ENCODE results near the gene UCN.
A peak's percentile ranks its signal among the peaks of the same experiment; 100 is the strongest.
"Not testable (repeated sequence)": the region's sequence is repeated elsewhere in the genome, so short reads cannot be mapped to it uniquely, and the experiment has no call there.

UCN gene

DNA sequence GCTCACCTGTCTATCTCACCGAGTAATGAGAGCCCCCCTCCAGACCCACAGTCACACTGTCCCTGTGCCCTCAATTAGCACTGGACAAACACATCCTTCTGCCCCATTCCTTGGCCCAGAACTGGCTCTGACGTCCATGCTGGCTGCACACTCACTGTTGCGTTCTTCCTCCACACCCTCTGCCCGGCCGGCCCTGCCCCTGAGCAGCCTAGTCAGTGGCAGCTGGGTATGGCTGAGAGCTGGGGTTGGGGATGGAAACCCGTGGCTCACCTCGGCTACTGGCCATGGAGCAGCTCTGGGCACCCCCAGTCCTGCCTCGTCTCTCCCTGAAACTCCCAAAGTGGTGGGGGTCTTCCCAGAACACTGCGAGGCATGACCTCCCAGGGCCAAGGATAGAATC, 6.5 kb upstream of the UCN start:
- DNase-seq (ENCODE audit: low spot score), result no peak

DNA sequence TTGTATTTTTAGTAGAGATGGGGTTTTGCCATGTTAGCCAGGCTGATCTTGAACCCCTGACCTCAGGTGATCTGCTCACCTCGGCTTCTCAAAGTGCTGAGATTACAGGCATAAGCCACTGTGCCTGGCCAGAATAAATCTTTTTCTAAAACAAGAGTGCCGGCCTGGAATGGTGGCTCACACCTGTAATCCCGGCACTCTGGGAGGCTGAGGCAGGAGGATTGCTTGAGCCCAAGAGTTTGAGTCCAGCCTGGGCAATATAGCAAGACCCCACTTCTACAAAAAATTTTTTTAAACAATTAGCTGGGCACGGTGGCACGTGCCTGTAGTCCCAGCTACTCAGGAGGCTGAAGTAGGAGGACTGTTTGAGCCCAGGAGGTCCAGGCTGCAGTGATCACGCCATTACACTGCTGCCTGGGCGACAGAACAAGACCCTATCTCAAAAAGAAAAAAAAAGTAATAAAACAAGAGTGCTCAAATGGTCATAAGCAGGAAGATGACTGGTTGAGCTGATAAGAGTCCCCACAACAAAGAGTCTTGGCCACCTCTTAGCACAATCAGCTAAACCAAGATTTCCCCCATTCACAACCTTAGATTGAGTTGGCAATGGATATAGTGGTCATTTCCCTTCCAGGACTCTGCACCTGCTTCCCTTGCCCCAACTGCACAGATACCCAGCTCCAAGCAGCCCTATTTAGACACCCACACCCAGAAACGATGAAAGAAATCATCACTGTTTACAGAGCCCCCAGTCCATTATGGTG, 5.8 kb upstream of the UCN start:
- DNase-seq (ENCODE audit: low spot score), result no peak

DNA sequence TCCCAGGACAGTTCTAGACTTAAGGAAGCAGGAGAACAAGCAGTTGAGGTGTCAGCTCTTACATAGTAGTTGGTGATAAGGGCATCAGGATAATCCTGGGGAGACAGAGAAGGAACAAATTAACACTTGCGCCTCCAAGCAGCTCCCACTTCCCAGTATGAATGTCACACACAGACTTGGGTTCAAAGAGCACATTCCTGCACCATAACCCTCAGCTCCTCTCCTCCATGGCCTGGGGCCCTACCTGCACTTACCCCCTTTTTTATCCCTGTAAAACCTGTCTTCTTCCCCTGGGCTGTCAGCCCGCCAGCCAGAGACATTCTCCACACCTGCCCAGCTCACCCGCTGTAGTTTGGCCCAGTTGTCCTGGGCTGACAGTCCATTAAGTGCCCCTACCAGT, 3.9 kb upstream of the UCN start:
- no peak for DNase-seq (ENCODE audit: low spot score)

DNA sequence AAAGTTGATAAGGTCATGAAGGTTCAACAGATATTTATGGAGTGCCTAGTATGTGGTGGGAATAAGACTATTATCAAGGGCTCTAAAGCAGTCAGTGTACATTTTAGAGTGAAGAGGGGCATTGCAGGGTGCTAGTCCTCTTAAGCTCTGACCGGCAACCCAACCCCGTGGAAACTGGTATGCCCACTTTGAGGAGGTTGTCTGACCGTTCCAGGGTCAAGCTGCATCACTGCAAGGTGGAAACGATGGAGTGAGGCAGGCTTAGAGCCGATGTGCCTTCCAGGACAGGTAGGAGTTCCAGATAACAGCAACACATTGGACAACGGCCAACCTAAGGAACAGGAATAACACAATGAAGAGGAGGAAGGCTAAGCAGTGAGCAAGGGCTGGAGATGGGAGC, 1.4 kb upstream of the UCN start:
- no peak for DNase-seq (ENCODE audit: low spot score)

DNA sequence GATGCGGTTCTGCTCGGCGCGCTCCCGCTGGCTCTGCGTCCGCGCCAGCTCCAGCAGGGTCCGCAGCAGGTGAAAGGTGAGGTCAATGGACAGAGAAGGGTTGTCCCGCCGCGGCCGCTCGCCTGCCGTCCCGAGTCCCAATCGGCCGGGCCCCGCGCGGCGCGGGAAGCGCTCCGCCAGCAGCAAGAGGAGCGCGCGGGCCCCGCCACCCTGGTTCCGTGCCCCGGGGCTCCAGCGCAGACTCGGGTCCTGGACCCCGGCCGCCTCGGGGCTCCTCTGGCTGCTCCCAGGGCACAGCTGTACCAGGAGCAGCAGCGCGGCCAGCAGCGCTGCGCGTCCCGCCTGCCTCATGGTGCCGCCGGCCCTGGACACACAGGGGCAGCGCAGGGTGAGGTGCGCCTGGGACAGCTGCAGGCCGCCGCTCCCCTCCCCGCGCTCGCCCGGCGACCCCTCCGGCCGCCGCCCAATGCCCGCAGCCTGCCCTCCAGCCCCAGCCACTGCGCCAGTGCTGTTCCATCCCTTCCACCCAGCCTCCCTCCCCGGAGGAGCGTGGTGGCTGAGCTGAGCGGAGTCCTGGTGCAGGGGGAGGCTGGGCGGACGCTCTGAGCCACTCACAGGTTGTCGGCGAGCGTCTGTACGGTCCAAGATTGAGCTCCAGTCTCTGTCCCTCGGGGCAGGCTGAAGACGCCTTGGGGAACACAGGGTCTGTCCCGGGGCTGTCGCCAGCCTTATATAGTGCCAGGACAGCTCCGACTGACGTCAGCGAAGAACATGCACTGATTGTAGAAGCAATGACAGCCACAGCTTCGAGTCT, 493 bp downstream of the UCN start:
- DNase-seq (ENCODE audit: low spot score), result no peak

DNA sequence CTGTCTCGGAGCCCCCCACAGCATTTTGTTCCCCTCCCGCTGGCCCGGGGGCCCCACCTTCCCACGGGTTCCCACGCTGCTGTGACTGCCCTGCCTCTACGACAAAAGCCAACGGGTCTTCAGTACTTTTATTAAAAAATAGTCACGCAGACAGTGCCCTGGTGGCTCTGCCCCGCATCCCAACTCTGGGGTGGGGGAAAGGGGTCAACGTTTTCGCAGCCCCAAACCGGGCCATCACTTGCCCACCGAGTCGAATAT, 1.0 kb downstream of the UCN start:
- no peak for DNase-seq (ENCODE audit: low spot score)

DNA sequence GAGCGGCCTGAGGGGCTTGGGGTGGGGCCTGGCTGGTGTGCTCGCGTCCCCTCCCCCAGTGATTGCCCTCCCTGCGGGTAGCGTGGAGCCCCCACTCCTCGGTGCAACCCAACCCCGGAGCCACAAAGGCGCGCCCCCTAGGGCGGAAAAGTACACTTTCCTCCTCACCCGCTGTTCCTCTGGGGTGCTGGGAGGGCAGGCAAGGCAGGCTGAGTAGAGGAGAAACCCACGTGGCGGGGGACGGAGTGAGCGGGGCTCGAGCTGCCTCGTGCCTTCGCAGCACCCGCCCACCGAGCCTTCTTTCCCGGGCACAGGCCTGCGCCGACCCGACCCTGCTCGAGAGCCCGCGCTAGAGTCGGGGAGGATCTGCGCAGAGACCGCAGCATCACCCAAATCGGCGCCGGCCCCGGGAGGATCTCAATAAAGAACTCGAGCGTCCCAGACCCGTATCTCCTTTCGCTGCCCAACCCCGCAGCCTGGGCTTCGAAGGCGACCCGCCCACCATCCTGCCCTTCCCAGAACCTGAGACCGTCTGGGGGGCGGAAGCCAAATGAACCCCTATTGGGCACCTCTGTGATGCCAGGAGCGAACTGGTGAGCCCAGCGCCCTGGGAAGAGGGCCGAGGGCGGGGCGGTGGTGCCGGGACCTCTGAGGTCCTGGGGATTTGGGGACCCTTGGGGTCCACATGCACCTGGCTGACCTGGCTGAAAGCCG, 1.5 kb downstream of the UCN start:
- peak; percentile 5 for DNase-seq (ENCODE audit: low spot score)

DNA sequence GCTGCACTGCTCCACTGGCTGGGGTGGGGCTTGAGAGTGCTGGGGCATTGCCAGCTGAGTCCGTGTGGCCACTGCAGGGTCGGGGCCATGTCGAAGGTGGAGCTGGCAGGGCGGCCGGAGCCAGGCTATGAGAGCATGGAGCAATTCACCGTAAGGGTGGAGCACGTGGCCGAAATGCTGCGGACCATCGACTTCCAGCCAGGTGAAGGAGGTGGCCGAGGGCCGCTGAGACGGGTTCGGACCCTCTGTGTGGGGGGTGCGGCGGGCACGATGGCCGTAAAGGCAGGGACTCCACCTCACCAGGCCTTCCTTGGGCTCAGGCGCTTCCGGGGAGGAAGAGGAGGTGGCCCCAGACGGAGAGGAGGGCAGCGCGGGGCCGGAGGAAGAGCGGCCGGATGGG, 2.1 kb downstream of the UCN start:
- DNase-seq (ENCODE audit: low spot score), result no peak

DNA sequence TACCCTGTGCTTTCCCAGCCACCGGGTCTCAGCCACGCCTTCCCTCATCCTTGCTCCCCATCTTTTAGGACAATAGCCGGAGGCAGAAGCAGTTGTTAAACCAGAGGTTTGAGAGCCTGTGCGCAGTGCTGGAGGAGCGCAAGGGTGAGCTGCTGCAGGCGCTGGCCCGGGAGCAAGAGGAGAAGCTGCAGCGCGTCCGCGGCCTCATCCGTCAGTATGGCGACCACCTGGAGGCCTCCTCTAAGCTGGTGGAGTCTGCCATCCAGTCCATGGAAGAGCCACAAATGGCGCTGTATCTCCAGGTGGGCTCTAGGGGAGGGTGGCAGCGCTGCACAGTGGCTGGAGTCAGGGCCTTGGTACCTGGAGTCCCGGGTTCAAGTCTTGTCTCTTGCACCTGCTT, 2.7 kb downstream of the UCN start:
- no peak for DNase-seq (ENCODE audit: low spot score)

DNA sequence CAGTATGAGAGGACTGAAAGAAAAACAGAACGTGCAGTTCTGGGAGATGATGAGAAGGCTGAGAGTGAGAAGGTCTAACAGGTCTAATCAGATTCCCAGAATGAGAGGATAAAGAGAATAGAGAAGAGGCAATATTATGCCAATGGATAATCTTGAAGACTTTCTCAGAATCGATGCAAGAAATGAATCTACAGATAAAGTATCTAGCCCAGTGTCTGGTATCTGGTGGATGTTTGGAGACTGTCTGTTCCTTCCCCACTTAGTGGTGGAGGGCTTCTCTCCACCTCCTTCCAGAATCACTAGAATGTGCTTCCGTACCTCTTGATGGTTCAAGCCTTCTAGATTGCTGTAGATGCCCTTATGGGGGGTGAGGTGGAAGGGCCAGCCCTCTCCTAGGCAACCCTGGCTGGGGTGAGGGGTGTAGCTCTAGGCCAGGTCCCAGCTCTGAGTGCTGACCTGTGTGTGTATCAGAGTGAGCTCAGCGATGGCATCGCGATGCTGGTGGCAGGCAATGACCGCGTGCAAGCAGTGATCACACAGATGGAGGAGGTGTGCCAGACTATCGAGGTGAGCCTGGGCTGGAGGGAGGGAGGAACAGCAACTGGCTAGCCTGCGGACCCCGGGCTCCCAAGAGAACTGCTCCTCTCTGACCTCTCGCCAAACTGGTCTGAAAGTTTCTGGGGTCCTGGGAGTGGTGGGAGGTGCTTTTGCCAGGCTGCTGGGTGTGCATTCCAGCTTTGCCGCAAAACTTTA, 3.6 kb downstream of the UCN start:
- DNase-seq (ENCODE audit: low spot score), result no peak

DNA sequence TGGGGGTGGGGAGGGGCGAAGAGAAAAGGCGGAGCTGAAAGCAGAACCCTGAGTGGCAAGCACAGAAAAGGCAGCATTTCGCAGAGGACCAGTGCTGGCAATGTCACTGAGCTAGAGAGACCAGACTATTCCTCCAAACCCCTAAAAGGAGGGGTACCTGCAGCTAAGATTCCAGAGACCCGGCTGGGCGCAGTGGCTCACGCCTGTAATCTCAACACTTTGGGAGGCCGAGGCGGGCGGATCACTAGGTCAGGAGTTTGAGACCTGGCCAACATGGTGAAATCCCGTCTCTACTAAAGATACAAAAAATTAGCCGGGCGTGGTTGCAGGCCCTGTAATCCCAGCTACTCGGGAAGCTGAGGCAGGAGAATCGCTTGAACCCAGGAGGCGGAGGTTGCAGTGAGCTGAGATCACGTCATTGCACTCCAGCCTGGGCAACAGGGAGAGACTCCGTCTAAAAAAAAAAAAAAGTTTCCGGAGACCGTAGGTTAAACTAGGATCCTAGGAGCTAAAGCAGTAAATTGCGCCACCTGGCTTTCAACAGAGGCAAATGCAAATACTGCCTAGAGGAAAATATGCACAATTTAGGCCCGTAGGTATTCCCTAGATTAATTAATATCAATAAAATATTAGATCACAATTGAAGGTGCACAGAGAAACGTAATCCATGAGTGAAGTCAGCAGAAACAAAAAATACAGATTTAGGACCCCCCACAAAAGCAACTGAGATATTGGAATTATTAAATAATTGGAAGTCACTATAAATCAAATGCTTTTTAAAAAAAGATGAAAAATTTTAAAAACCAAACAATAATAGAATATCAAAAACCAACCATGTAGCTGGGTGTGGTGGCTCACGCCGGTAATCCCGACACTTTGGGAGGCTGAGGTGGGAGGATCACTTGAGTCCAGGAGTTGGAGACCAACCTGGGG, 4.9 kb downstream of the UCN start:
- DNase-seq (ENCODE audit: low spot score), result peak; percentile 70

DNA sequence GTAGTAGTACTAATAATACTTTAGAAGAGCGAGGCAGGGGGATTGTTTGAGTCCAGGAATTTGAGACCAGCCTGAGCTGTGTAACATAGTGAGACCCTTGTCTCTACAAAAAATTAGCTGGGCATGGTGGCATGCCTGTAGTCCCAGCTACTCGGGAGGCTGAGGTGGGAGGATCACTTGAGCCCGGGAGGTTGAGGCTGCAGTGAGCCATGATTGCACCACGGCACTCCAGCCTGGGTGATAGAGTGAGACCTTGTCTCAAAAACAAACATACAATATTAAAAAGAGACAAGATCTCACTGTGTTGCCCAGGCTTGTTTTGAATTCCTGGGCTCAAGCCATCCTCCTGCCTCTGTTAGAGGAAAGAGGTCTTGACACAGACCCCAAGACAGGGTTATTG, 7.6 kb downstream of the UCN start:
- DNase-seq (ENCODE audit: low spot score), result not testable (repeated sequence)

DNA sequence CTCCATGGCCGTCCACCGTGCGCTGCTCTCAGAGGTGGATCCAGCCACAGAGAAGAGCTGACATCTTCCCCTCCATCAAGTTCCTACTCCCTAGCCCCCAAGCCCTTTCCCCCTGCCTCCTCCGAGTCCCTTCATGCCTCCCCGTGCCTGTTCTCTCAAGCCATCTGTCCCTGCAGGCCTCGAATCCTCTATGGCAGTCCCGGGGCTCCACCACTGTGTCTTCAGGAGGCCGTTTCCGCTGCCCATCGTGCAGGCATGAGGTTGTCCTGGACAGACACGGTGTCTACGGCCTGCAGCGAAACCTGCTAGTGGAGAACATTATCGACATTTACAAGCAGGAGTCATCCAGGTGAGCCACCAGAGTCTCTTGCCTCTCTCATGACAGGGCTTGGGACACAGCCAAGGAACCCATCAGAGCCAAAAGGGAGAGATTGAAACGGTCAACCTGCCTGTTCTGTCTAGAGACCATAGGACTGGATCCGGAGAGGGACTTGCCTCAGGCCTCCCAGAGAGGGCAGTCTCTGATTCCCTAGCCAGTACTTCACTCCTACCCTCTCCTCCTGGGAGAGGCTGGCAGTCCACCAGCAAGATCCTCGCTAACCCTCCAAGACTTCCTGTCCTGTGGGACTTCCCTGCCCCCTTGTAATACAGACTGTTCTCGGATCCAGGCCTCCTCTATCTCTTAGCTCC, 9.7 kb downstream of the UCN start:
- DNase-seq (ENCODE audit: low spot score), result no peak

DNA sequence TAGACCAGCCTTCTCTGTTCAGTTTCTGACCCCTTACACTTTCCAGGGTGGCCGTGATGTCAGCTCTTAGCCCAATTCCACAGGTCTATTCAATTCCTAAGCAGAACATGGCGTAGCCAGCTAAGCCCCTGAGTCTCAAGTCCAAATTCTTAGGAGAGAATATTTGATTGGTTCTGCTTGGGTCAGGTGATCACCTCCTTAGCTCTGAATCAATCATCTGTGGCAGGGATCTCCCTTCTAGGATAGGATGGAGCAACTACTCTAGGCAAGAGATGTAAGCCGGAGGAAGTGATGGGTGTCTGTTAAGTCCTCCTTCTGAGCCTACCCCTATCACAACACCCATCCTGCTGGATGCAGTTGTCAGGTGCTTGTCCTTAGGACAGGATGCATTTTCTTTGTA, 11.1 kb downstream of the UCN start:
- DNase-seq (ENCODE audit: low spot score), result no peak

DNA sequence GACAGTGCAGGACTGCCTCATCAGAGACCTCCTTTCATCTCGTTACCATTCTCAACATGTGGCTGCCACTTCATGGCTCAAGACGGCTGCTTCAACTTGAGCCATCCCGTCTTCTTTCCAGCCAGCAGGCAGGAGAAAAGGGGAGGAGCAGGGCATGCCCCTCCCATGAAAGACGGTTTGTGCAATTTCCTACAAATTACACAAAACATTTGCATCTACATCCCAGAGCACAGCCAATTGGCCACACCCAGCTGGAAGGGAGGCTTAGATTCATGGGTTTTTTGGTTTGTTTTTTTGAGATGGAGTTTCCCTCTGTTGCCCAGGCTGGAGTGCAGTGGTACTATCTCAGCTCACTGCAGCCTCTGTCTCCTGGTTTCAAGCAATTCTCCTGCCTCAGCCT, 11.8 kb downstream of the UCN start:
- DNase-seq (ENCODE audit: low spot score), result no peak

DNA sequence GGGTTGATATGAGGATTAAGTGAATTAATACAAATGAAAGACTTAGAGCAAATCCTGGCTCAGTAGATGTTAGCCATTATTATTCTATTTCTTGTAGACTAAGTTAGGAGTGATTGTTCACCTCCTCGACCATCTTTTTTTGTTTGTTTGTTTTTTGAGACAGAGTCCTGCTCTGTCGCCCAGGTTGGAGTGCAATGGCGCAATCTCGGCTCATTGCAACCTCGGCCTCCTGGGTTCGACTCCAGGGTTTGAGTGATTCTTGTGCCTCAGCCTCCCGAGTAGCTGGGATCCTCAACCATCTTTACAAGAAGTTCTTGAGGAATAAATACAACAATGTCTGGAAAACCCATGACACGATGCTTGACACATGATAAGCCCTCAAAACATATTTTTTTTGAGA, 13.3 kb downstream of the UCN start:
- DNase-seq (ENCODE audit: low spot score), result no peak

DNA sequence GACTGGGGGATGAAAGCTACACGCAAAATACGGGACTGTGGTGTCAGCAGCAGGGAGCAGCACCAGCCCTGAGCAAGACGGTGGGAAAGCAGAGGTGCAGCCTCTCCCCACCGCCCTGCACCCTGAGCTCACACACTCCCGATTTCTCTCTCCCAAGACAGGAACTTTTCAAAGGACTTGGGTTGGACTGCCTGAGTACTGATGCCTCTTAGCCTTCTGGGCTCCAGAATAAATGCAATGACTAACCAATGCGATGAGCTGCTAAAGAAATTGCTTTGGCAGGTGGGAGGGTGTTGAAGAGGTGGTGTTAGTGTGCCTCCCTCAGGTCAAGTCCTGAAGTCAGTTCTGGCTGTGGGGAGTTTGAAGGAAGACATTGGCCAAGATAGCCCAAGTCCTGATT, 16.4 kb downstream of the UCN start:
- no peak for DNase-seq (ENCODE audit: low spot score)

DNA sequence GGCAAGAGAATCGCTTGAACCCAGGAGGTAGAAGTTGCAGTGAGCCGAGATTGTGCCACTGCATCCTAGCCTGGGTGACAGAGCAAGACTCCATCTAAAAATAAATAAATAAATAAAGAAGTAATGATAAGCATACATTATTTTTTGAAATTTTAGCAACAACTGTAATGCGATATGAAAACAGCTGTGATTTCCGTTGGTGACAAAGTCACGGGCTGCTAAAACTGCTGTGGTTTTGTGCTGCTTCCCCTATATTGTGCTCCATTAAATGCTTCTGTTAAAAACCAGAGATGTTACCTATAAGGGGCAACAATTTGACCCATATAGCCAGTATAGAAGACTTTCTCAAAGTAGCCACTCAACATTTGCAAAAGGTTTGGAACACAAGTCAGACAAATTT, 17.7 kb downstream of the UCN start:
- no peak for DNase-seq (ENCODE audit: low spot score)

DNA sequence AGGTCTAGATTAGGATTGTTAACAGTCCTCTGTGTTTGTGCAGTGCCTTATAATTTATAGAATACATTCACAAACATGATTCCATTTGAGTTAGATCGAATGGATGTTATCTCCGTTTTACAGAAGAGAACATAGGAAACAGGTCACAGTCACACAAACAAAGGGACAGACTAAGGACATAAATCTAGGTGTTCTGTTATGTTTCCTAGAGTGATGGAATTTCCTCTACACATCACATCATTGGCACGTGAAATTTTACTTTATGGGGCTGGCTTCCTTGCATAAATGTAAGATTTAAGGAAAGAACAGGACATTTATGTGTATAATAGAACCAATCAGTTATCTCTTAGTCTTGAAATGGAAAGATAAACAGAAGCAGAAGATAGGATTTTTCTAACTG, 19.6 kb downstream of the UCN start:
- no peak for DNase-seq (ENCODE audit: low spot score)

DNA sequence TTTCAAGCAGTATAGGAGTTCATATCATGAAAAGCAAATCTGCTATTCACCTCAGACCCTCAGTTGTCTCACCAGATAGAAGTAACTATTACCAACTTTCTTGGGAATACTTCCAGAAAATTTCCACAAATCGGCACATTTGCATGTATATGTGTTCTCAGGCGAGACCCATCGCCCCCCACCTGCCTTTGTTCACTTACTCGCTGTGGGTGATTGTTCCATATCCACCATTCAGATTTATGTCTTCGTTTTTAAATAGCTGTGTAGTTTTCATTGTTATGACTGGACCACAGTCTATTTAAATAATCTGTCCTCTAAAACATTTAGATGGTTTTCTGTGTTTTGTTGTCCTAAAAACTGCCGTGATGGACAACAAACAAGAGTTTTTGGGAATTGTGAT, 22.8 kb downstream of the UCN start:
- no peak for DNase-seq (ENCODE audit: low spot score)

DNA sequence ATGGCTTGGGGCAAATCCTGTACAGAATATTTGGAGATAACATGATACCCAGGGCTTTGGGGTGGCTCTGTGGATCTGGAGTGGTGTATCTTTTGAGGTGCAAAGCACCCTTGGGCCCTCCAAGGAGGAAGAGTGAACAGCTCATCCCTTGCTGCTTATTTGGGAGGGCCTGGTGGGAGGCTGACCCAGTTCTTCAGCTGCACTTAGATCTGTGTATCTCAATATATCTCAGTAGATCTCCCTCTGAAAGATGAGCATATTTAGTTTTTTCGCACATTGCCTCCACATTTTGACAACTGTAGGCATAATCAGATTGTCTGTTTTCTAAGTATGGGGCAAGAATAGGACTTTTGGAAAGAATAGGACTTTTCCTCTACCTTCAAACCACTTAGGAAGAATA, 23.2 kb downstream of the UCN start:
- no peak for DNase-seq (ENCODE audit: low spot score)

Data from activated CD4-positive, alpha-beta T cell treated with anti-CD3 and anti-CD28 coated beads, Interleukin-2, Interleukin-4, amounts not matched to agents 100 ng/mL and 50 ng/mL, durations not matched to agents 16 hours and 8 hours (primary cell).